ENCODE results near the gene DHRS3. TPM values are rescaled to one million over a fixed set of nuclear protein-coding genes. Genes with fewer than 3 reads are reported as not detected.

The DHRS3 gene
- polyA plus RNA-seq, 1 of the 3 experiments (the other 2 are of a cell fraction): 44.8 TPM

- Histone ChIP-seq H3K36me3 (replicated peaks in 1 of 2; ENCODE audit: control insufficient read depth in 1 of 2, insufficient read depth in 2 of 2, low read length in 1 of 2) (no peaks in the 10 kb centered on the region), H2AFZ (ENCODE audit: low read depth) (no peak overlapping the region), H3K9me3 (no peaks in the 10 kb centered on the region), H4K20me1 (ENCODE audit: insufficient read depth) (no peaks in the 10 kb centered on the region), H3K4me2 (no peak overlapping the region), H3K4me3 (ENCODE audit: low read depth in 2 of 2, low read length in 1 of 2) (no peak overlapping the region), H3K4me1 (ENCODE audit: control insufficient read depth in 1 of 2, insufficient read depth in 2 of 2, low read depth in 1 of 2, low read length in 1 of 2) (peaks cover 10 to 30% of the 10 kb centered on the region in 2 experiments; a peak in 3 of 4 replicates), H3K9me2 (no peaks in the 10 kb centered on the region), H3K27me3 (ENCODE audit: insufficient read depth) (no peaks in the 10 kb centered on the region), H3F3A (replicated peaks; ENCODE audit: insufficient read depth) (peaks cover 3% of the 10 kb centered on the region), H3K27ac (ENCODE audit: low read depth in 2 of 2, low read length in 1 of 2) (no peak overlapping the region), H3K79me2 (ENCODE audit: insufficient read depth) (no peaks in the 10 kb centered on the region), H3K9ac (no peak overlapping the region)
- ChIA-PET CTCF (no interaction called here), POLR2A (no interaction called here)
- TF ChIP-seq MXI1 (IDR thresholded peaks at IDR 0.05; ENCODE audit: low read depth, low read length): no peak
- no peak for TF ChIP-seq RCOR1 (IDR thresholded peaks at IDR 0.05; ENCODE audit: low read length)
- TF ChIP-seq, protein P1, sequence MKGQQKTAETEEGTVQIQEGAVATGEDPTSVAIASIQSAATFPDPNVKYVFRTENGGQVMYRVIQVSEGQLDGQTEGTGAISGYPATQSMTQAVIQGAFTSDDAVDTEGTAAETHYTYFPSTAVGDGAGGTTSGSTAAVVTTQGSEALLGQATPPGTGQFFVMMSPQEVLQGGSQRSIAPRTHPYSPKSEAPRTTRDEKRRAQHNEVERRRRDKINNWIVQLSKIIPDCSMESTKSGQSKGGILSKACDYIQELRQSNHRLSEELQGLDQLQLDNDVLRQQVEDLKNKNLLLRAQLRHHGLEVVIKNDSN (IDR thresholded peaks at IDR 0.05; ENCODE audit: borderline replicate concordance, low read depth): no peak
- no peak for TF ChIP-seq EP300 (IDR thresholded peaks at IDR 0.05; ENCODE audit: borderline replicate concordance in 1 of 2, low read depth in 1 of 2, low read length in 1 of 2)
- TF ChIP-seq TCF12 (IDR thresholded peaks at IDR 0.05): no peak
- TF ChIP-seq NFIC (IDR thresholded peaks at IDR 0.05; ENCODE audit: borderline replicate concordance): no peak
- TF ChIP-seq MEF2A (IDR thresholded peaks at IDR 0.05; ENCODE audit: borderline replicate concordance, low read depth): no peak
- TF ChIP-seq, protein P2, sequence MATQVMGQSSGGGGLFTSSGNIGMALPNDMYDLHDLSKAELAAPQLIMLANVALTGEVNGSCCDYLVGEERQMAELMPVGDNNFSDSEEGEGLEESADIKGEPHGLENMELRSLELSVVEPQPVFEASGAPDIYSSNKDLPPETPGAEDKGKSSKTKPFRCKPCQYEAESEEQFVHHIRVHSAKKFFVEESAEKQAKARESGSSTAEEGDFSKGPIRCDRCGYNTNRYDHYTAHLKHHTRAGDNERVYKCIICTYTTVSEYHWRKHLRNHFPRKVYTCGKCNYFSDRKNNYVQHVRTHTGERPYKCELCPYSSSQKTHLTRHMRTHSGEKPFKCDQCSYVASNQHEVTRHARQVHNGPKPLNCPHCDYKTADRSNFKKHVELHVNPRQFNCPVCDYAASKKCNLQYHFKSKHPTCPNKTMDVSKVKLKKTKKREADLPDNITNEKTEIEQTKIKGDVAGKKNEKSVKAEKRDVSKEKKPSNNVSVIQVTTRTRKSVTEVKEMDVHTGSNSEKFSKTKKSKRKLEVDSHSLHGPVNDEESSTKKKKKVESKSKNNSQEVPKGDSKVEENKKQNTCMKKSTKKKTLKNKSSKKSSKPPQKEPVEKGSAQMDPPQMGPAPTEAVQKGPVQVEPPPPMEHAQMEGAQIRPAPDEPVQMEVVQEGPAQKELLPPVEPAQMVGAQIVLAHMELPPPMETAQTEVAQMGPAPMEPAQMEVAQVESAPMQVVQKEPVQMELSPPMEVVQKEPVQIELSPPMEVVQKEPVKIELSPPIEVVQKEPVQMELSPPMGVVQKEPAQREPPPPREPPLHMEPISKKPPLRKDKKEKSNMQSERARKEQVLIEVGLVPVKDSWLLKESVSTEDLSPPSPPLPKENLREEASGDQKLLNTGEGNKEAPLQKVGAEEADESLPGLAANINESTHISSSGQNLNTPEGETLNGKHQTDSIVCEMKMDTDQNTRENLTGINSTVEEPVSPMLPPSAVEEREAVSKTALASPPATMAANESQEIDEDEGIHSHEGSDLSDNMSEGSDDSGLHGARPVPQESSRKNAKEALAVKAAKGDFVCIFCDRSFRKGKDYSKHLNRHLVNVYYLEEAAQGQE (IDR thresholded peaks at IDR 0.05; ENCODE audit: low read depth, low read length): no peak
- no peak for TF ChIP-seq ELF1 (IDR thresholded peaks at IDR 0.05)
- no peak for TF ChIP-seq GATA2 (CRISPR knock-in tag; IDR thresholded peaks at IDR 0.05)
- no peak for TF ChIP-seq FOSL2 (IDR thresholded peaks at IDR 0.05; ENCODE audit: borderline replicate concordance, low read depth)
- 98% methylated on average over 6 of the region's 7 CpGs for WGBS (ENCODE audit: low lambda C conversion rate)
- DNase-seq: no peak
Measured at GRCh38 chr1:12592496-12592895, 25.5 kb downstream of the DHRS3 start.

DNA sequence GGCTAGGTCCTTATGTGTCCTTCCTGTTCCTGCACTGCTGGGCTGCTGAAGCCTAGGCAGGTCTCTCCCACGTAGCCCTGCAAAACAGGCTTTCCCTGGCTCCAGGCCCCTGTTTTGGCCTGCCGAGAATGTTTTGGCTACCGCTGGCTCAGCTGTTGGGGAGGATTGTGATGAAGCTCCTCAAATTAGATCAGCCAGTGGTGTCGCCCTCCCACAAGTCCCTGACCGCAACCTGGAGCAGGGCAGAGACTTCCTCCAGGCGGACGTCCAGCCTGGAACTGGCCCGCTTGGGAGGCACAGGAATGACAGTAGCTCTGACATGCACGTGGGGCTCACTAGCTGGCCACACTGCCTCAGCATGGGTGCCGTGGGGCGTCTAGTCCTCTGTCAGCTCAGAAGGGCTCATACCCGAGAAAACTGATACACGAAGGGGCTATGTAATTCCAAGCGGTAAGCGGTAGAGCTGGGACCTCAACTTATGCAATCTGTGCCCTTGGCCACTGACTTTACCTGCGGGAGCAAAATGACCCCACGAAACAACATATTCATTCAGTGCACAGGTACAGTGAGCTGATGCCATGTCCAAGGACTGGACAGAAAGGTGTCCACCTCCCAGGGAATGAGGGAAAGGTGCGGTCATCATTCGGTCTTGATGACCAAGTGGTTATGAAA lies 26.6 kb downstream of the DHRS3 start:
- no peak overlapping the region for H3K4me2 ChIP-seq
- 94% methylated on average over 10 of the region's 19 CpGs for WGBS (ENCODE audit: low lambda C conversion rate)
- no peaks in the 10 kb centered on the region for H3K27me3 ChIP-seq (ENCODE audit: insufficient read depth)
- DNase-seq: no peak
- no peaks in the 10 kb centered on the region for H3K9me2 ChIP-seq
- H3K4me1 ChIP-seq (ENCODE audit: control insufficient read depth in 1 of 2, insufficient read depth in 2 of 2, low read depth in 1 of 2, low read length in 1 of 2): peaks cover 10 to 20% of the 10 kb centered on the region in 2 experiments; a peak in 3 of 4 replicates
- no peak overlapping the region for H3K27ac ChIP-seq (ENCODE audit: low read depth in 2 of 2, low read length in 1 of 2)
- H3K79me2 ChIP-seq (ENCODE audit: insufficient read depth): no peaks in the 10 kb centered on the region
- no peak overlapping the region for H3K9ac ChIP-seq
- no peak overlapping the region for H3K4me3 ChIP-seq (ENCODE audit: low read depth in 2 of 2, low read length in 1 of 2)
- POLR2A ChIA-PET: interaction anchor here (1.1 kb wide), 1 partner anchor 113 kb away, joined by 3 read pairs; no protein-coding TSS in a partner anchor
- TF ChIP-seq FOSL2 (IDR thresholded peaks at IDR 0.05; ENCODE audit: borderline replicate concordance, low read depth): no peak
- no peak for TF ChIP-seq JUND (IDR thresholded peaks at IDR 0.05)
- TF ChIP-seq RCOR1 (IDR thresholded peaks at IDR 0.05; ENCODE audit: low read length): no peak
- no peak for TF ChIP-seq NRF1 (IDR thresholded peaks at IDR 0.05; ENCODE audit: low read depth, low read length)
- no peak for TF ChIP-seq MAX (IDR thresholded peaks at IDR 0.05; ENCODE audit: low read depth)
- TF ChIP-seq RAD21 (IDR thresholded peaks at IDR 0.05; ENCODE audit: low read length): no peak
- TF ChIP-seq, protein P3, sequence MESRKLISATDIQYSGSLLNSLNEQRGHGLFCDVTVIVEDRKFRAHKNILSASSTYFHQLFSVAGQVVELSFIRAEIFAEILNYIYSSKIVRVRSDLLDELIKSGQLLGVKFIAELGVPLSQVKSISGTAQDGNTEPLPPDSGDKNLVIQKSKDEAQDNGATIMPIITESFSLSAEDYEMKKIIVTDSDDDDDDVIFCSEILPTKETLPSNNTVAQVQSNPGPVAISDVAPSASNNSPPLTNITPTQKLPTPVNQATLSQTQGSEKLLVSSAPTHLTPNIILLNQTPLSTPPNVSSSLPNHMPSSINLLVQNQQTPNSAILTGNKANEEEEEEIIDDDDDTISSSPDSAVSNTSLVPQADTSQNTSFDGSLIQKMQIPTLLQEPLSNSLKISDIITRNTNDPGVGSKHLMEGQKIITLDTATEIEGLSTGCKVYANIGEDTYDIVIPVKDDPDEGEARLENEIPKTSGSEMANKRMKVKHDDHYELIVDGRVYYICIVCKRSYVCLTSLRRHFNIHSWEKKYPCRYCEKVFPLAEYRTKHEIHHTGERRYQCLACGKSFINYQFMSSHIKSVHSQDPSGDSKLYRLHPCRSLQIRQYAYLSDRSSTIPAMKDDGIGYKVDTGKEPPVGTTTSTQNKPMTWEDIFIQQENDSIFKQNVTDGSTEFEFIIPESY (IDR thresholded peaks at IDR 0.05; ENCODE audit: borderline replicate concordance, low read depth): no peak
- TF ChIP-seq GABPA (IDR thresholded peaks at IDR 0.05; ENCODE audit: low read depth): no peak
- CTCF ChIA-PET: no interaction called here
- no peaks in the 10 kb centered on the region for H3K9me3 ChIP-seq
- no peaks in the 10 kb centered on the region for H4K20me1 ChIP-seq (ENCODE audit: insufficient read depth)
- peaks cover 3% of the 10 kb centered on the region for H3F3A ChIP-seq (replicated peaks; ENCODE audit: insufficient read depth)
- H3K36me3 ChIP-seq (replicated peaks in 1 of 2; ENCODE audit: control insufficient read depth in 1 of 2, insufficient read depth in 2 of 2, low read length in 1 of 2): no peaks in the 10 kb centered on the region
- no peak overlapping the region for H2AFZ ChIP-seq (ENCODE audit: low read depth)
